ENCODE measurements around the gene DEPDC1. TPM values are rescaled to one million over a fixed set of nuclear protein-coding genes. Genes with fewer than 3 reads are reported as not detected.

The DEPDC1 gene
- total RNA-seq, 4 donors from 2014 or later, result under 0.01 to 0.78 (median 0.52) TPM; not detected in 1

GRCh38 chr1:68448365-68448764 is 48.5 kb downstream of the DEPDC1 start:
- Histone ChIP-seq H3K9me3 (no peaks in the 10 kb centered on the region), H3K27me3 (no peaks in the 10 kb centered on the region), H3K4me1 (peaks cover 0 to 8% (median 5%) of the 10 kb centered on the region in 4 donors), H3K27ac (replicated peaks in 1 of 4) (no peak overlapping the region), H3K36me3 (no peaks in the 10 kb centered on the region), H3K4me3 (no peak overlapping the region)
- no peak for TF ChIP-seq EP300 (IDR thresholded peaks at IDR 0.05)
- TF ChIP-seq CTCF (IDR thresholded peaks at IDR 0.05), result no peak
- TF ChIP-seq POLR2AphosphoS5 (IDR thresholded peaks at IDR 0.05), result no peak
- no peak for TF ChIP-seq POLR2A (IDR thresholded peaks at IDR 0.05; ENCODE audit: low read depth)
- DNase-seq (ENCODE audit: extremely low spot score), result no peak
- WGBS, result 89% methylated on average over 7 of the region's 7 CpGs
- intact Hi-C loops (cut with DNase I), result no loop called here

GRCh38 chr1:68445709-68446108 is 51.2 kb downstream of the DEPDC1 start:
- TF ChIP-seq EP300 (IDR thresholded peaks at IDR 0.05) (no peak), CTCF (IDR thresholded peaks at IDR 0.05) (no peak), POLR2AphosphoS5 (IDR thresholded peaks at IDR 0.05) (no peak), POLR2A (IDR thresholded peaks at IDR 0.05; ENCODE audit: low read depth) (no peak)
- 94% methylated on average over 6 of the region's 6 CpGs for WGBS
- DNase-seq (ENCODE audit: extremely low spot score), result no peak
- no peaks in the 10 kb centered on the region for H3K36me3 ChIP-seq
- intact Hi-C loops (cut with DNase I), result no loop called here
- no peak overlapping the region for H3K4me3 ChIP-seq
- H3K9me3 ChIP-seq, result no peaks in the 10 kb centered on the region
- H3K27me3 ChIP-seq, result no peaks in the 10 kb centered on the region
- peaks cover 0 to 8% (median 5%) of the 10 kb centered on the region in 4 donors for H3K4me1 ChIP-seq
- H3K27ac ChIP-seq (replicated peaks in 1 of 4), result no peak overlapping the region

- no peaks in the 10 kb centered on the region for H3K4me1 ChIP-seq
- H3K27ac ChIP-seq (replicated peaks in 1 of 4), result no peak overlapping the region
- 42% methylated on average over 5 of the region's 5 CpGs for WGBS
- no peak for TF ChIP-seq POLR2A (IDR thresholded peaks at IDR 0.05; ENCODE audit: low read depth)
- TF ChIP-seq POLR2AphosphoS5 (IDR thresholded peaks at IDR 0.05), result no peak
- TF ChIP-seq CTCF (IDR thresholded peaks at IDR 0.05), result peak; percentile 19 to 51 (median 31)
- H3K36me3 ChIP-seq, result no peaks in the 10 kb centered on the region
- H3K9me3 ChIP-seq, result no peaks in the 10 kb centered on the region
- H3K4me3 ChIP-seq, result no peak overlapping the region
- intact Hi-C loops (cut with DNase I), result no loop called here
- no peak for DNase-seq (ENCODE audit: extremely low spot score)
- no peaks in the 10 kb centered on the region for H3K27me3 ChIP-seq
Observed at GRCh38 chr1:68442822-68443556, 53.9 kb downstream of the DEPDC1 start.

- DNase-seq (ENCODE audit: extremely low spot score), result no peak
- no peak overlapping the region for H3K27ac ChIP-seq (replicated peaks in 1 of 4)
- no peaks in the 10 kb centered on the region for H3K4me1 ChIP-seq
- intact Hi-C loops (cut with DNase I), result no loop called here
- no peaks in the 10 kb centered on the region for H3K27me3 ChIP-seq
- TF ChIP-seq POLR2AphosphoS5 (IDR thresholded peaks at IDR 0.05), result no peak
- TF ChIP-seq CTCF (IDR thresholded peaks at IDR 0.05), result no peak
- TF ChIP-seq EP300 (IDR thresholded peaks at IDR 0.05), result no peak
- no peak for TF ChIP-seq POLR2A (IDR thresholded peaks at IDR 0.05; ENCODE audit: low read depth)
- H3K36me3 ChIP-seq, result no peaks in the 10 kb centered on the region
- no peak overlapping the region for H3K4me3 ChIP-seq
- WGBS, result 88% methylated on average over 4 of the region's 4 CpGs
- H3K9me3 ChIP-seq, result no peaks in the 10 kb centered on the region
Observed at GRCh38 chr1:68442006-68442405, 54.9 kb downstream of the DEPDC1 start.

- H3K4me1 ChIP-seq, result no peaks in the 10 kb centered on the region
- no peak overlapping the region for H3K4me3 ChIP-seq
- intact Hi-C loops (cut with DNase I), result no loop called here
- DNase-seq (ENCODE audit: extremely low spot score), result no peak
- no peaks in the 10 kb centered on the region for H3K9me3 ChIP-seq
- 96% methylated on average over 3 of the region's 3 CpGs for WGBS
- H3K27me3 ChIP-seq, result no peaks in the 10 kb centered on the region
- H3K27ac ChIP-seq (replicated peaks in 1 of 4), result no peak overlapping the region
- no peak for TF ChIP-seq CTCF (IDR thresholded peaks at IDR 0.05)
- no peak for TF ChIP-seq EP300 (IDR thresholded peaks at IDR 0.05)
- no peak for TF ChIP-seq POLR2AphosphoS5 (IDR thresholded peaks at IDR 0.05)
- no peak for TF ChIP-seq POLR2A (IDR thresholded peaks at IDR 0.05; ENCODE audit: low read depth)
- no peaks in the 10 kb centered on the region for H3K36me3 ChIP-seq
Observed at GRCh38 chr1:68438310-68438709, 58.6 kb downstream of the DEPDC1 start.

Data from esophagus muscularis mucosa (tissue), 4 donors.